CD8-positive, alpha-beta memory T cell (primary cell): ENCODE data around the gene TLE4. TPM values are rescaled to one million over a fixed set of nuclear protein-coding genes. Genes with fewer than 3 reads are reported as not detected.

Experiments used
- CTCF ChIA-PET: fragments of 350-600 bp; sonication (Branson Sonifier 250); formaldehyde crosslinking; loops from one replicate; lab custom pipeline; 2021; ENCODE audit warnings: antibody characterized with exemption; lab: Charles Lee
- POLR2A ChIA-PET: fragments of 350-600 bp; sonication (Branson Sonifier 250); formaldehyde crosslinking; loops from one replicate; lab custom pipeline; 2021; ENCODE audit warnings: antibody characterized with exemption; lab: Charles Lee
- DNase-seq, 5 donors: peaks; one replicate each; pipeline versions ENCODE4 v3.0.0 to v3.0.0-alpha.2; 2020 to 2022; ENCODE audit warnings: mixed read lengths in 1 of 5
- H3K27ac ChIP-seq: one replicate; pipeline ENCODE4 v1.7.0; 2013; ENCODE audit warnings: low read depth, mild to moderate bottlenecking, low read length, moderate library complexity
- H3K27me3 ChIP-seq: 2 replicates; pipeline ENCODE4 v1.7.0; 2013; ENCODE audit warnings: low read length, mild to moderate bottlenecking; ENCODE audit not compliant: insufficient read depth, poor library complexity, severe bottlenecking
- H3K36me3 ChIP-seq: 2 replicates; pipeline ENCODE4 v1.7.0; 2013; ENCODE audit warnings: mild to moderate bottlenecking, low read length, moderate library complexity; ENCODE audit not compliant: insufficient read depth
- H3K4me1 ChIP-seq: 2 replicates; pipeline ENCODE4 v1.7.0; 2013; ENCODE audit warnings: mild to moderate bottlenecking, low read length, moderate library complexity; ENCODE audit not compliant: insufficient read depth
- H3K4me3 ChIP-seq: 2 replicates; pipeline ENCODE4 v1.7.0; 2013; ENCODE audit warnings: mild to moderate bottlenecking, low read length
- H3K9me3 ChIP-seq: 2 replicates; pipeline ENCODE4 v1.7.0; 2013; ENCODE audit warnings: mild to moderate bottlenecking, low read length
- H3K27ac Mint-ChIP-seq, 8 donors: one replicate each; pipeline ENCODE4 v1.8.0; 2020 to 2021; ENCODE audit warnings: mixed read lengths in 8 of 8, mild to moderate bottlenecking in 6 of 8, inconsistent platforms in 3 of 8, moderate library complexity in 3 of 8
- H3K27me3 Mint-ChIP-seq, 2 donors: one replicate each; pipeline ENCODE4 v1.8.0; 2020 to 2021; ENCODE audit warnings: mixed read lengths in 2 of 2, mild to moderate bottlenecking in 1 of 2, moderate library complexity in 1 of 2
- H3K36me3 Mint-ChIP-seq, 3 donors: one replicate each; pipeline ENCODE4 v1.8.0; 2020 to 2021; ENCODE audit warnings: mixed read lengths in 3 of 3, inconsistent platforms in 1 of 3, mild to moderate bottlenecking in 1 of 3
- H3K4me1 Mint-ChIP-seq, 3 donors: one replicate each; pipeline ENCODE4 v1.8.0; 2020 to 2021; ENCODE audit warnings: mixed read lengths in 3 of 3, inconsistent platforms in 1 of 3, mild to moderate bottlenecking in 1 of 3
- H3K4me3 Mint-ChIP-seq, 7 donors: one replicate each; pipeline ENCODE4 v1.8.0; 2020 to 2021; ENCODE audit warnings: mixed read lengths in 7 of 7, mild to moderate bottlenecking in 6 of 7, moderate library complexity in 4 of 7, inconsistent platforms in 2 of 7
- H3K9me3 Mint-ChIP-seq, 5 donors: one replicate each; pipeline ENCODE4 v1.8.0; 2020 to 2022; ENCODE audit warnings: mixed read lengths in 5 of 5, mild to moderate bottlenecking in 3 of 5, moderate library complexity in 2 of 5, inconsistent platforms in 1 of 5
- polyA plus RNA-seq: library from polyadenylated mRNA; unstranded; fragments of 300-500 nt; fragmentation: Illumina TruSeq; gene quantifications from one replicate; pipeline ENCODE4 v1.2.3, GENCODE V29; 2021
- total RNA-seq, 2 experiments: library from RNA; stranded (reverse); gene quantifications; one replicate each; pipeline ENCODE4 v1.2.3, GENCODE V29; 2021

The TLE4 gene
- total and polyA plus RNA-seq, 3 experiments from 2014 or later = 28.1 to 41.6 (median 29.2) TPM

GRCh38 chr9:79671558-79671957, 99.8 kb downstream of the TLE4 start:
- no peaks in the 10 kb centered on the region for H3K9me3 ChIP-seq

GRCh38 chr9:79672236-79672635, 100.5 kb downstream of the TLE4 start:
- Mint-ChIP-seq H3K27ac (no peak overlapping the region), H3K9me3 (no peaks in the 10 kb centered on the region), H3K4me1 (peaks cover 58 to 80% (median 76%) of the 10 kb centered on the region in 3 donors), H3K36me3 (peaks cover 0 to 25% (median 15%) of the 10 kb centered on the region in 3 donors), H3K27me3 (no peaks in the 10 kb centered on the region), H3K4me3 (no peak overlapping the region)
- Histone ChIP-seq H3K4me3 (no peak overlapping the region), H3K4me1 (peaks cover 21% of the 10 kb centered on the region), H3K27me3 (no peaks in the 10 kb centered on the region), H3K36me3 (no peaks in the 10 kb centered on the region), H3K27ac (no peak overlapping the region), H3K9me3 (no peaks in the 10 kb centered on the region)
- ChIA-PET CTCF (interaction anchor here (0.6 to 1.0 kb wide), 2 partner anchors 22 to 101 kb away, joined by 3 read pairs; partner anchors contain the start of gene TLE4), POLR2A (no interaction called here)
- DNase-seq = no peak

More at GRCh38 chr9:79671558-79671957, 99.8 kb downstream of the TLE4 start:
- CTCF ChIA-PET = interaction anchor here (1.1 kb wide), 1 partner anchor 28 kb away, joined by 3 read pairs; no protein-coding TSS in a partner anchor
- H3K27me3 ChIP-seq = no peaks in the 10 kb centered on the region
- H3K9me3 Mint-ChIP-seq = no peaks in the 10 kb centered on the region
- H3K4me3 ChIP-seq = no peak overlapping the region
- POLR2A ChIA-PET = no interaction called here
- no peak overlapping the region for H3K4me3 Mint-ChIP-seq
- DNase-seq = no peak
- H3K36me3 Mint-ChIP-seq = peaks cover 0 to 27% (median 14%) of the 10 kb centered on the region in 3 donors
- no peaks in the 10 kb centered on the region for H3K36me3 ChIP-seq
- peaks cover 21% of the 10 kb centered on the region for H3K4me1 ChIP-seq
- no peaks in the 10 kb centered on the region for H3K27me3 Mint-ChIP-seq
- H3K27ac Mint-ChIP-seq = peak overlapping the region in 2 of 8 donors; percentile 65 to 72
- H3K27ac ChIP-seq = no peak overlapping the region
- H3K4me1 Mint-ChIP-seq = peaks cover 57 to 78% (median 71%) of the 10 kb centered on the region in 3 donors

- Mint-ChIP-seq H3K36me3 (peaks cover 0 to 23% (median 16%) of the 10 kb centered on the region in 3 donors), H3K4me3 (peak overlapping the region in 2 of 7 donors; percentile 25 to 36), H3K4me1 (peaks cover 59 to 76% (median 72%) of the 10 kb centered on the region in 3 donors), H3K27ac (peak overlapping the region in 3 of 8 donors; percentile 0 to 52 (median 14)), H3K27me3 (no peaks in the 10 kb centered on the region), H3K9me3 (no peaks in the 10 kb centered on the region)
- ChIA-PET CTCF (interaction anchor here (1.0 kb wide), 1 partner anchor 101 kb away, joined by 3 read pairs; the partner anchor contains the start of gene TLE4), POLR2A (no interaction called here)
- no peak overlapping the region for H3K4me3 ChIP-seq
- no peaks in the 10 kb centered on the region for H3K9me3 ChIP-seq
- peaks cover 21% of the 10 kb centered on the region for H3K4me1 ChIP-seq
- no peak overlapping the region for H3K27ac ChIP-seq
- H3K27me3 ChIP-seq = no peaks in the 10 kb centered on the region
- DNase-seq = no peak
- H3K36me3 ChIP-seq = no peaks in the 10 kb centered on the region
Observed at GRCh38 chr9:79672891-79673290, 101.1 kb downstream of the TLE4 start.

- POLR2A ChIA-PET = no interaction called here
- H3K36me3 ChIP-seq = no peaks in the 10 kb centered on the region
- peaks cover 0 to 23% (median 14%) of the 10 kb centered on the region in 3 donors for H3K36me3 Mint-ChIP-seq
- H3K9me3 Mint-ChIP-seq = peaks cover 0 to 1% (median 0%) of the 10 kb centered on the region in 5 donors
- no peak overlapping the region for H3K4me3 ChIP-seq
- CTCF ChIA-PET = no interaction called here
- no peak overlapping the region for H3K27ac ChIP-seq
- H3K9me3 ChIP-seq = no peaks in the 10 kb centered on the region
- peaks cover 57 to 71% (median 66%) of the 10 kb centered on the region in 3 donors for H3K4me1 Mint-ChIP-seq
- peak overlapping the region in 6 of 7 donors; percentile 37 to 66 (median 56) for H3K4me3 Mint-ChIP-seq
- peaks cover 21% of the 10 kb centered on the region for H3K4me1 ChIP-seq
- DNase-seq = no peak
- H3K27ac Mint-ChIP-seq = peak overlapping the region in 6 of 8 donors; percentile 30 to 85 (median 62)
- no peaks in the 10 kb centered on the region for H3K27me3 Mint-ChIP-seq
- no peaks in the 10 kb centered on the region for H3K27me3 ChIP-seq
Observed at GRCh38 chr9:79673614-79674013, 101.8 kb downstream of the TLE4 start.

- Mint-ChIP-seq H3K4me1 (peaks cover 54 to 67% (median 62%) of the 10 kb centered on the region in 3 donors), H3K9me3 (peaks cover 0 to 3% (median 0%) of the 10 kb centered on the region in 5 donors), H3K27me3 (no peaks in the 10 kb centered on the region), H3K36me3 (peaks cover 0 to 21% (median 10%) of the 10 kb centered on the region in 3 donors), H3K27ac (peak overlapping the region in 6 of 8 donors; percentile 30 to 85 (median 62)), H3K4me3 (peak overlapping the region in 5 of 7 donors; percentile 37 to 66 (median 52))
- no peak for DNase-seq
- Histone ChIP-seq H3K4me3 (no peak overlapping the region), H3K9me3 (no peaks in the 10 kb centered on the region), H3K27ac (no peak overlapping the region), H3K36me3 (no peaks in the 10 kb centered on the region), H3K4me1 (peaks cover 21% of the 10 kb centered on the region), H3K27me3 (no peaks in the 10 kb centered on the region)
- POLR2A ChIA-PET = no interaction called here
- CTCF ChIA-PET = no interaction called here
Observed at GRCh38 chr9:79674052-79674777, 102.5 kb downstream of the TLE4 start.

- no peaks in the 10 kb centered on the region for H3K27me3 ChIP-seq
- Mint-ChIP-seq H3K4me3 (no peak overlapping the region), H3K9me3 (peaks cover 0 to 3% (median 0%) of the 10 kb centered on the region in 5 donors), H3K27ac (peak overlapping the region in 2 of 8 donors; percentile 17 to 25), H3K27me3 (no peaks in the 10 kb centered on the region), H3K4me1 (peaks cover 23 to 61% (median 50%) of the 10 kb centered on the region in 3 donors), H3K36me3 (peaks cover 0 to 13% (median 6%) of the 10 kb centered on the region in 3 donors)
- no peaks in the 10 kb centered on the region for H3K36me3 ChIP-seq
- H3K4me3 ChIP-seq = no peak overlapping the region
- no peak for DNase-seq
- POLR2A ChIA-PET = no interaction called here
- peaks cover 5% of the 10 kb centered on the region for H3K4me1 ChIP-seq
- no peak overlapping the region for H3K27ac ChIP-seq
- CTCF ChIA-PET = no interaction called here
- H3K9me3 ChIP-seq = no peaks in the 10 kb centered on the region
Observed at GRCh38 chr9:79681576-79681975, 109.8 kb downstream of the TLE4 start.

- peaks cover 0 to 13% (median 5%) of the 10 kb centered on the region in 3 donors for H3K36me3 Mint-ChIP-seq
- Histone ChIP-seq H3K4me1 (peaks cover 11% of the 10 kb centered on the region), H3K9me3 (no peaks in the 10 kb centered on the region), H3K27me3 (no peaks in the 10 kb centered on the region), H3K36me3 (no peaks in the 10 kb centered on the region), H3K27ac (no peak overlapping the region), H3K4me3 (no peak overlapping the region)
- H3K27ac Mint-ChIP-seq = no peak overlapping the region
- peaks cover 29 to 66% (median 51%) of the 10 kb centered on the region in 3 donors for H3K4me1 Mint-ChIP-seq
- H3K9me3 Mint-ChIP-seq = peaks cover 0 to 3% (median 0%) of the 10 kb centered on the region in 5 donors
- H3K4me3 Mint-ChIP-seq = no peak overlapping the region
- H3K27me3 Mint-ChIP-seq = no peaks in the 10 kb centered on the region
- CTCF ChIA-PET = no interaction called here
- DNase-seq = no peak
- POLR2A ChIA-PET = no interaction called here
Observed at GRCh38 chr9:79682076-79682736, 110.4 kb downstream of the TLE4 start.
